ENCODE results near the gene CALD1.

DNA sequence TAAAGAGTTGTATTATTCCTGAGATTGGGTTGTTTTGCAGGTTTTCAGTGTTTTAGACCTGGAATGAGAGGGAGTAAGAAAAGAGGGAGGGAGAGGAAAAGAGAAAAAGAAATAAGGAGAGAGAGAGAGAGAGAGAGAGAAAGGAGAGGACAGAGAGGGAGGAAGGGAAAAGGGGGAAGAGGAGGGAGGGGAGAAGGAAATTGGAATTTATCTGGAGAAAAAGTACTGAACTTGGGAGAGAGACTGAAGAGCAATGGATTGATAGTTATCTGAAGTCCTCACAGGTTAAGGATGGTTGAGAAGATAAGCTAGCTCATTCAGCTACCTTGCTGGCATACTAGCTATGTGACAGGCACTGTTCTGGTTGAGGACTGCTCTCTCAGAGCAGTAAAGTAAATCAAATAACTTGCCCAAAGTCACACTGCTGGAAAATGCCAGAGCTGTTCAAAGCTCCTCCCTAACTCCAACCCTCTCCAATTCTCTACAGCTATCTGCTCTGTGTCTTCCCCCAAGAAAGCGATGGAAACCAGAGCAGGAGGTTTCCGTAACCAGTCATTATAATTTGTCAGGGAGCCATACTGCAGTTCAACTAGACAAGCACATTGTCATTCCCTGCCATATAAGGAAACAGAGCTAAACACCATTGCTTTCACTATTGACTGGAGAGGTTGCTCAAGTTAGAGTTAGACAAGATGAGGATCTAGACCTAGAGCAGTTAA is 10.7 kb downstream of the CALD1 start:
- TF ChIP-seq POLR2A (IDR thresholded peaks at IDR 0.05; ENCODE audit: low read depth, low read length) (no peak), POLR2AphosphoS5 (IDR thresholded peaks at IDR 0.05; ENCODE audit: low read depth, low read length) (no peak)
